HepG2 (cell line): ENCODE results near the gene PLEKHH1.

Source experiments
- EZH2 ChIP-seq: conservative IDR thresholded peaks from 2 replicates; pipeline ENCODE4 v1.6.1; 2012; ENCODE audit warnings: mild to moderate bottlenecking, low read depth, low read length, moderate library complexity
- HNRNPL ChIP-seq: fragments of 200-400 bp; formaldehyde crosslinking; IDR thresholded peaks from 2 replicates; pipeline ENCODE4 v1.6.1; 2017; ENCODE audit warnings: mild to moderate bottlenecking, low read depth, low read length
- NAIF1 ChIP-seq: sonication (generic); formaldehyde crosslinking; IDR thresholded peaks from 2 replicates; pipeline ENCODE4 v1.5.0; 2020; ENCODE audit warnings: mild to moderate bottlenecking, missing genetic modification reagents, borderline replicate concordance
- POLR2A ChIP-seq, 2 experiments: IDR thresholded peaks; 2 replicates each; pipeline ENCODE4 v1.6.1; 2011; ENCODE audit warnings: low read depth in 2 of 2, low read length in 2 of 2, mild to moderate bottlenecking in 1 of 2, moderate library complexity in 1 of 2; ENCODE audit not compliant: insufficient read depth in 1 of 2
- POLR2AphosphoS2 ChIP-seq: IDR thresholded peaks from 2 replicates; pipeline ENCODE4 v1.6.1; 2011; ENCODE audit warnings: low read depth, low read length, improper control_type of control experiment
- TF ChIP-seq, protein P1 (sequence below): sonication (generic); formaldehyde crosslinking; IDR thresholded peaks from 2 replicates; pipeline ENCODE4 v1.4.0; 2020; ENCODE audit warnings: low read depth, mild to moderate bottlenecking, missing genetic modification reagents

DNA sequence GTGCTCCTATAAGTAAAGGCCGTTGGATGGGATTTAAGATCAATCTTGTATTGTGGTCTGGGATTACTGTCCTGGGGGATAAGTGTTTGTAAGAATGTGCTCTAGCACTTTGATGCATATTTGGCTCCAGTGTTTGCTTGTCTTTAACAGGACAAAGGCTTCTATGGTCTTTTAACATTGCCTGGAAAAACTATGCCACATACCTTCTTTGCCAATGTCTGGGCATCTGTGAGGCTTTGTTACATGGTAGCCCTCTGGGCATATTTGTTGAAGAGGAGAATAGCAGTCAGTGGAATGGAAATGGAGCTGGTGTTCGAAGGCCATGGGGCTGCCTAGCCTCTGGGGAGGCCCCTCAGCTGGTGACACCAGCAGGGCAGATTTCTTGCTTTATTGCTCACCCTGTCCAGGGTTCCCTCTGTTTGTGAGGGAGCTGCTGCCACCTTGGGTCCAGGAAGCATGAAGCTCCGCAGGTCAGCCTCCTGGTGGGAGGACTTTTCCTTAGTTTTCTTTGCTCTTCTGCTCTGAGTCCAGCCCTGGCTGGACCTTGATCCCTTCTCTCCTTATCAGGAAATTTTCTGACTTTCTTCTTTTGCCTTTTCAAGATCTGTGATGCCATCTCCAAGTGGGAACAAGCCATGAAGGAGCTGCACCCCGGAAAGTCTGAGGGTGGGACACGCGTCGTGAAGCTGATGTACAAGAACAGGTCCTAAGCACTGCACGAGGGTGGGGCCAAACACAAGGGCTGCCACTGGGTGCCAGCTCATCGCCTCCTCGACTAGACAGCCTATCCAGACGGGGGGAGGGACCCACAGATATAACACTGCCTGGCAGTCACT lies 47.5 kb downstream of the PLEKHH1 start:
- no peak for TF ChIP-seq POLR2AphosphoS2
- TF ChIP-seq, protein P1, sequence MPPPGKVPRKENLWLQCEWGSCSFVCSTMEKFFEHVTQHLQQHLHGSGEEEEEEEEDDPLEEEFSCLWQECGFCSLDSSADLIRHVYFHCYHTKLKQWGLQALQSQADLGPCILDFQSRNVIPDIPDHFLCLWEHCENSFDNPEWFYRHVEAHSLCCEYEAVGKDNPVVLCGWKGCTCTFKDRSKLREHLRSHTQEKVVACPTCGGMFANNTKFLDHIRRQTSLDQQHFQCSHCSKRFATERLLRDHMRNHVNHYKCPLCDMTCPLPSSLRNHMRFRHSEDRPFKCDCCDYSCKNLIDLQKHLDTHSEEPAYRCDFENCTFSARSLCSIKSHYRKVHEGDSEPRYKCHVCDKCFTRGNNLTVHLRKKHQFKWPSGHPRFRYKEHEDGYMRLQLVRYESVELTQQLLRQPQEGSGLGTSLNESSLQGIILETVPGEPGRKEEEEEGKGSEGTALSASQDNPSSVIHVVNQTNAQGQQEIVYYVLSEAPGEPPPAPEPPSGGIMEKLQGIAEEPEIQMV (CRISPR knock-in tag) = no peak
- TF ChIP-seq HNRNPL = no peak
- no peak for TF ChIP-seq EZH2
- TF ChIP-seq NAIF1 (CRISPR knock-in tag) = no peak
- TF ChIP-seq POLR2A (IDR thresholded peaks at IDR 0.05; ENCODE audit: insufficient read depth in 1 of 2, low read depth in 2 of 2, low read length in 2 of 2) = no peak
